Measurements from ENCODE around the gene DSE. TPM values are rescaled to one million over a fixed set of nuclear protein-coding genes. Genes with fewer than 3 reads are reported as not detected.

Gene DSE
- total RNA-seq, 1 experiment from 2014 or later = 5.4 TPM

- Histone ChIP-seq H3K9me3 (ENCODE audit: control insufficient read depth, insufficient read depth, low read depth, low read length) (no peaks in the 10 kb centered on the region), H3K4me1 (ENCODE audit: control insufficient read depth, insufficient read depth, low read length) (no peaks in the 10 kb centered on the region), H3K27ac (ENCODE audit: low read length) (no peak overlapping the region), H3K4me3 (ENCODE audit: low read depth in 2 of 2, low read length in 2 of 2) (no peak overlapping the region), H3K36me3 (ENCODE audit: control insufficient read depth, insufficient read depth, low read length) (no peaks in the 10 kb centered on the region), H3K27me3 (ENCODE audit: control insufficient read depth, insufficient read depth, low read length) (0 out of 2 replicates have a peak, but pooled peaks cover 2% of the 10 kb centered on the region)
- TF ChIP-seq POLR2AphosphoS5 (IDR thresholded peaks at IDR 0.05; ENCODE audit: low read depth, low read length) (no peak), CTCF (IDR thresholded peaks at IDR 0.05) (no peak), SIN3A (IDR thresholded peaks at IDR 0.05; ENCODE audit: borderline replicate concordance, insufficient read depth, low read depth, low read length) (no peak), TCF7L2 (IDR thresholded peaks at IDR 0.05; ENCODE audit: low read depth, low read length) (no peak)
- TF ChIP-seq, protein P1, sequence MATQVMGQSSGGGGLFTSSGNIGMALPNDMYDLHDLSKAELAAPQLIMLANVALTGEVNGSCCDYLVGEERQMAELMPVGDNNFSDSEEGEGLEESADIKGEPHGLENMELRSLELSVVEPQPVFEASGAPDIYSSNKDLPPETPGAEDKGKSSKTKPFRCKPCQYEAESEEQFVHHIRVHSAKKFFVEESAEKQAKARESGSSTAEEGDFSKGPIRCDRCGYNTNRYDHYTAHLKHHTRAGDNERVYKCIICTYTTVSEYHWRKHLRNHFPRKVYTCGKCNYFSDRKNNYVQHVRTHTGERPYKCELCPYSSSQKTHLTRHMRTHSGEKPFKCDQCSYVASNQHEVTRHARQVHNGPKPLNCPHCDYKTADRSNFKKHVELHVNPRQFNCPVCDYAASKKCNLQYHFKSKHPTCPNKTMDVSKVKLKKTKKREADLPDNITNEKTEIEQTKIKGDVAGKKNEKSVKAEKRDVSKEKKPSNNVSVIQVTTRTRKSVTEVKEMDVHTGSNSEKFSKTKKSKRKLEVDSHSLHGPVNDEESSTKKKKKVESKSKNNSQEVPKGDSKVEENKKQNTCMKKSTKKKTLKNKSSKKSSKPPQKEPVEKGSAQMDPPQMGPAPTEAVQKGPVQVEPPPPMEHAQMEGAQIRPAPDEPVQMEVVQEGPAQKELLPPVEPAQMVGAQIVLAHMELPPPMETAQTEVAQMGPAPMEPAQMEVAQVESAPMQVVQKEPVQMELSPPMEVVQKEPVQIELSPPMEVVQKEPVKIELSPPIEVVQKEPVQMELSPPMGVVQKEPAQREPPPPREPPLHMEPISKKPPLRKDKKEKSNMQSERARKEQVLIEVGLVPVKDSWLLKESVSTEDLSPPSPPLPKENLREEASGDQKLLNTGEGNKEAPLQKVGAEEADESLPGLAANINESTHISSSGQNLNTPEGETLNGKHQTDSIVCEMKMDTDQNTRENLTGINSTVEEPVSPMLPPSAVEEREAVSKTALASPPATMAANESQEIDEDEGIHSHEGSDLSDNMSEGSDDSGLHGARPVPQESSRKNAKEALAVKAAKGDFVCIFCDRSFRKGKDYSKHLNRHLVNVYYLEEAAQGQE (IDR thresholded peaks at IDR 0.05; ENCODE audit: insufficient read depth in 1 of 2, low read depth in 2 of 2, low read length in 1 of 2) = no peak
- intact Hi-C loops (cut with micrococcal nuclease; ENCODE audit: unreplicated experiment) = no loop called here
- ChIA-PET CTCF (no interaction called here), POLR2A (no interaction called here)
- no peak for ATAC-seq
- DNase-seq (ENCODE audit: low read depth, low spot score) = no peak
- no TSS peak for BruUV-seq (replicated peaks)
- in situ Hi-C loops (cut with HindIII; ENCODE audit: low pct_unique_long_range_greater_than_20kb, low sequenced_read_pairs) = no loop called here
Observed at GRCh38 chr6:116405652-116406356, 35.1 kb downstream of the DSE start.

DNA sequence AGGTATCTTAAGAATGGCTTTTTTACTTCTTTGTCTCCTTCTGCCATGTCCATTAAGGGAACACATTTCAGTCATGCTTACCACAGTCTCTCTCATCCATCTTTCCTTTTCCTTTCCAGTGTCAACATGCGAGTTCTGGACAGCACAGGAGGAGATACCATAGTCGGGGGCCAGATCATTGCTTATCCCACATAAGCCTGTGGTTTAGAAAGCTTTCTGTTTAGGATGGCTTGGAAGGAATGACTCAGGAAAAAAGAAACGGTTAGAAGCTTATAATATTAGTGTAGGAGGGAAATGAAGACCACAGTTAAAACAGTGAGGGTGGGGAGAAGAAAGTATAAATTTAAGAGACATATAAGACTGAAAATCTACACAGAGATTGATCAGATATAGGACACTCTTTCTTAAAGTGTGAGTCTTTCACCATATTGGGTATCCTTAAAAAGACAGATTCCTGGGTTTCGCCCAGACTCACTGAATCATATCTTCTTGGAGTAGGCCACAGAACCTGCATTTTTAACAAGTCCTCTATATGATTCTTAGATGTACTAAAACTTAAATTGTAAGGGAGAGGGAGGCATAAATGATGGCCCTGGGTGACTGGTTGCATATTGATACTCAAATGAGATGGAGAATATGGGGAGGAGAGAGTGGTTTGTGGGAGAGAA is 36.1 kb downstream of the DSE start:
- ChIA-PET POLR2A (no interaction called here), CTCF (no interaction called here)
- Histone ChIP-seq H3K4me1 (ENCODE audit: control insufficient read depth, insufficient read depth, low read length) (no peaks in the 10 kb centered on the region), H3K9me3 (ENCODE audit: control insufficient read depth, insufficient read depth, low read depth, low read length) (no peaks in the 10 kb centered on the region), H3K36me3 (ENCODE audit: control insufficient read depth, insufficient read depth, low read length) (no peaks in the 10 kb centered on the region), H3K27me3 (ENCODE audit: control insufficient read depth, insufficient read depth, low read length) (0 out of 2 replicates have a peak, but pooled peaks cover 2% of the 10 kb centered on the region), H3K4me3 (ENCODE audit: low read depth in 2 of 2, low read length in 2 of 2) (no peak overlapping the region), H3K27ac (ENCODE audit: low read length) (no peak overlapping the region)
- ATAC-seq (no peak), DNase-seq (ENCODE audit: low read depth, low spot score) (no peak)
- no TSS peak for BruUV-seq (replicated peaks)
- intact Hi-C loops (cut with micrococcal nuclease; ENCODE audit: unreplicated experiment) (no loop called here), in situ Hi-C loops (cut with HindIII; ENCODE audit: low pct_unique_long_range_greater_than_20kb, low sequenced_read_pairs) (no loop called here)
- TF ChIP-seq, protein P1 (IDR thresholded peaks at IDR 0.05; ENCODE audit: insufficient read depth in 1 of 2, low read depth in 2 of 2, low read length in 1 of 2) = no peak
- TF ChIP-seq POLR2AphosphoS5 (IDR thresholded peaks at IDR 0.05; ENCODE audit: low read depth, low read length) (no peak), TCF7L2 (IDR thresholded peaks at IDR 0.05; ENCODE audit: low read depth, low read length) (no peak), SIN3A (IDR thresholded peaks at IDR 0.05; ENCODE audit: borderline replicate concordance, insufficient read depth, low read depth, low read length) (no peak), CTCF (IDR thresholded peaks at IDR 0.05) (no peak)

Data from Panc1 (cell line).